OCI-LY3 (cell line): Measurements from ENCODE around the gene POLR1B.

ENCODE experiments used
- CTCF ChIP-seq: fragments of 200-600, 300-600 bp; sonication (generic); IDR thresholded peaks from 2 replicates; pipeline ENCODE4 v1.5.1; 2014; ENCODE audit warnings: antibody characterized with exemption, low read length, low read depth
- EZH2phosphoT487 ChIP-seq: fragments of 200-600 bp; shearing (Covaris generic); IDR thresholded peaks from 2 replicates; pipeline ENCODE4 v1.6.1; 2018; ENCODE audit warnings: antibody characterized with exemption, mixed run types, low read depth

GRCh38 chr2:112603731-112604130 is 61.5 kb downstream of the POLR1B start:
- TF ChIP-seq CTCF = no peak
- TF ChIP-seq EZH2phosphoT487 = no peak
